ENCODE measurements around the gene ZNF169. TPM values are rescaled to one million over a fixed set of nuclear protein-coding genes. Genes with fewer than 3 reads are reported as not detected.
"Not testable (repeated sequence)": the region's sequence is repeated elsewhere in the genome, so short reads cannot be mapped to it uniquely, and the experiment has no call there.

ZNF169 gene
- total and polyA plus RNA-seq, 2 experiments from 2014 or later: 3.1 to 7.9 TPM

- TF ChIP-seq, protein P1, sequence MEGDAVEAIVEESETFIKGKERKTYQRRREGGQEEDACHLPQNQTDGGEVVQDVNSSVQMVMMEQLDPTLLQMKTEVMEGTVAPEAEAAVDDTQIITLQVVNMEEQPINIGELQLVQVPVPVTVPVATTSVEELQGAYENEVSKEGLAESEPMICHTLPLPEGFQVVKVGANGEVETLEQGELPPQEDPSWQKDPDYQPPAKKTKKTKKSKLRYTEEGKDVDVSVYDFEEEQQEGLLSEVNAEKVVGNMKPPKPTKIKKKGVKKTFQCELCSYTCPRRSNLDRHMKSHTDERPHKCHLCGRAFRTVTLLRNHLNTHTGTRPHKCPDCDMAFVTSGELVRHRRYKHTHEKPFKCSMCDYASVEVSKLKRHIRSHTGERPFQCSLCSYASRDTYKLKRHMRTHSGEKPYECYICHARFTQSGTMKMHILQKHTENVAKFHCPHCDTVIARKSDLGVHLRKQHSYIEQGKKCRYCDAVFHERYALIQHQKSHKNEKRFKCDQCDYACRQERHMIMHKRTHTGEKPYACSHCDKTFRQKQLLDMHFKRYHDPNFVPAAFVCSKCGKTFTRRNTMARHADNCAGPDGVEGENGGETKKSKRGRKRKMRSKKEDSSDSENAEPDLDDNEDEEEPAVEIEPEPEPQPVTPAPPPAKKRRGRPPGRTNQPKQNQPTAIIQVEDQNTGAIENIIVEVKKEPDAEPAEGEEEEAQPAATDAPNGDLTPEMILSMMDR (conservative IDR thresholded peaks at IDR 0.05; ENCODE audit: low read depth in 2 of 2): no peak
Observed at GRCh38 chr9:94303321-94303720, 44.2 kb downstream of the ZNF169 start (continued).

DNA sequence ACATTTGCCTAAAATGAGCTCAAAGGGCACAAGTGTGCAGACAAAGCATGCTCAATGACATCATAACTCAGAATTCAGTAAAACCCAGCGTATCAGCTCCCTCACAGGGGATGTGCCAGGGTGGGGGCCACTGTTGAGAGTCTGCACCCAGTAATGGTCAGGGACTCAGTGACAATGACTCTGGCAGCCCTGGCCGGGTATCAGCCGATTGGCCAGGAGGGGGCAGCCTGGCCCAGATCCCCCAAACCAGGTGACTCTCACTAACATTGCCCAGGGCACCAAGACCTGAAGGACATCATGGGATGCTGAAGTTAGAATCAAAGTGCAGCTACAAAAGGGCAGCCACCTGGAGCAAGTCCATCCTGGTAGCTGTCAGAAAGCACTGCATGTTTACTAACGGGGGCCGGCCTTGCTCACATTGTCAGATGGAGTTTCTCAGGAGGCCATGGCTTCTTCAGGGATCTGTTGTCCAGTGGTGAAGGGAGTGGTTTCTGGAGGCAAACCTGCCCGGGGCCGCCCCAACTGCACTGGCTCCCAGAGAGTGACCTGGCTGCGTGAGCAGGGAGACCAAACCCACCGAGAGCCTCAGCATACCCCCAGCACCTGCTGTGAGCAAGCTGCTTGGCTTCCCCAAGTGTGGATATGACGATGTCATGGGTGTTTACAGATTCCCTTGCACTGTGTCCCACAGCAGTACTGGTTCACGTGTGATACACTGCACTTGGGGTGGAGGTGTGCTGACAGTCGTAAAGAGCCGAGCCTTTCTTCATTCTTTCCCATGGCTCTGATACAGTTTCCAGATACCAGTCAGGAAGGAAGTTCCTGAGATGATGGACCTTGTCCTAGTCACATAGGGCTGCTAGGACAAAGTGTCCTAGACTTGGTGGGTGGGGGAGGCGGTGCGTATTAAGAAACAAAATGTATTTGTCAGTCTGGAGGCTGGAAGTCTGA, 56.2 kb downstream of the ZNF169 start:
- not testable (repeated sequence) for H3K4me1 ChIP-seq (ENCODE audit: insufficient read depth); H3K9me2 ChIP-seq (ENCODE audit: insufficient read depth); DNase-seq (ENCODE audit: low spot score); H3K4me3 Mint-ChIP-seq; H3K27me3 Mint-ChIP-seq (ENCODE audit: insufficient read depth, low read depth, poor library complexity); H3K27ac Mint-ChIP-seq; H3K36me3 Mint-ChIP-seq (ENCODE audit: low read depth); H4K20me1 ChIP-seq (replicated peaks; ENCODE audit: insufficient read depth); H3K79me2 ChIP-seq (replicated peaks; ENCODE audit: insufficient read depth); H3K27ac ChIP-seq (ENCODE audit: low read depth); H3K9me3 Mint-ChIP-seq; H3K4me2 ChIP-seq; H3F3A ChIP-seq (replicated peaks; ENCODE audit: low read depth); H2AFZ ChIP-seq; H3K27me3 ChIP-seq (ENCODE audit: insufficient read depth); H3K4me1 Mint-ChIP-seq; H3K36me3 ChIP-seq (ENCODE audit: insufficient read depth); H3K4me3 ChIP-seq
- ATAC-seq: peak; percentile 93

DNA sequence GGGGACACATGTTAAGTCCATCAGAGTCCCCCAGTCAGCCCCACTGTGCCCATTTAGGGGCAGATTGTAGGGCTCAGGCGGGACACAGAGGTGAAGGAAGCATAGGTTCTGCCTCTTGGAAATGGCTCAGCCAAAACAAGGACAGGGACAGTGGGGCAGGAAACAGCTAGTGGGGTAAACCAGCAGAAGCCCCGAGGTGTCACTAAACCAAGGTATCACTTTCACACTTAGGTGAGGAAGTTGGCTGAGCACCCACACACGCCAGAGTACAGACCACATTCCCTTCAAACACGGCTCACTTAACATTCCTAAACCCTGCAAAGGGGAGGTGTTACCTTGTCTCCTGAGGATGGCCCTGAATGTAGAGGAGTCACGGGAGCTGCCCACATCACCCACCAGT, 57.1 kb downstream of the ZNF169 start:
- not testable (repeated sequence) for H3K4me1 Mint-ChIP-seq; H4K20me1 ChIP-seq (replicated peaks; ENCODE audit: insufficient read depth); H3K27ac Mint-ChIP-seq; H3K4me3 ChIP-seq; H3K9me2 ChIP-seq (ENCODE audit: insufficient read depth); H3K27ac ChIP-seq (ENCODE audit: low read depth); H3K79me2 ChIP-seq (replicated peaks; ENCODE audit: insufficient read depth); ATAC-seq; H2AFZ ChIP-seq; H3K4me2 ChIP-seq; H3F3A ChIP-seq (replicated peaks; ENCODE audit: low read depth); H3K27me3 Mint-ChIP-seq (ENCODE audit: insufficient read depth, low read depth, poor library complexity); H3K4me3 Mint-ChIP-seq; H3K9me3 Mint-ChIP-seq; H3K36me3 ChIP-seq (ENCODE audit: insufficient read depth); H3K4me1 ChIP-seq (ENCODE audit: insufficient read depth); H3K27me3 ChIP-seq (ENCODE audit: insufficient read depth); H3K36me3 Mint-ChIP-seq (ENCODE audit: low read depth); DNase-seq (ENCODE audit: low spot score)

DNA sequence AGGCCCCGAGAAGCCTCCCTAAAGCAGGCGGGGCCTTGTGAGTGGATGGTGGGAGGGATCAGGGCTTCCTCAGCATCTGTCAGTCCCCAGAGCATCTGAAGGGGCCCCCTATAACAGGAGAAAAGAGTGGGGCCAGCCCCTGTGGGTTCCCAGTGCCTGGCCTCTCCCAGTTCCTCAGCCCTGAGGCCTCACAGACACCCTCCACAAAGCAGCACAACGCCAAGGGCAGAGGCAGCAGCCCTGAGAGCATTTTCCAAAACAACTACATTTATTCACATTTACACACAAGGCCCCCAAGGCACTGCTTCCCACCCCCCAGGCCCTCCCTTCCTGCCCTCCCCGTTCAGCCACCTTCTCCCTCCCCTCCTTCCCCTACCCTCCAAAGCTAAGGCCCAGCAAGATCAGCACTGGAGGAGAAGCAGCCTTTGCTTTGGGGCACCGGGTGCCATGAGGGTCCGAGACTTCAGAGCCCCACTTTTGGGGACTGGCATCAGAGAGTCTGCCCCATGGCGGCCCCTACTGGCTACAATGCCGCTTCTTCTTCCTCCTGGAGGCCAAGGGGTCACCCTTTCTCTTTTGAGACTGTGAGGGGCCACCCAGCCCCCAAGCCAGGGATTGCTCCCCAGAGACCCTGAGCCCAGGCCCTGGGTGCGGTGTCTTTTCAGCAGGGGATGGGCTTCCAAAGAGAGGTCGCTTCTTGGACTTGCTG, 59.0 kb downstream of the ZNF169 start:
- not testable (repeated sequence) for DNase-seq (ENCODE audit: low spot score); H3K27ac Mint-ChIP-seq; H3K79me2 ChIP-seq (replicated peaks; ENCODE audit: insufficient read depth); H3K27me3 ChIP-seq (ENCODE audit: insufficient read depth); H3K9me3 Mint-ChIP-seq; H3K36me3 ChIP-seq (ENCODE audit: insufficient read depth); H3K36me3 Mint-ChIP-seq (ENCODE audit: low read depth); H3K4me1 ChIP-seq (ENCODE audit: insufficient read depth); H3K9me2 ChIP-seq (ENCODE audit: insufficient read depth); H3K27me3 Mint-ChIP-seq (ENCODE audit: insufficient read depth, low read depth, poor library complexity); H3K4me3 ChIP-seq; H3K4me3 Mint-ChIP-seq; H3K27ac ChIP-seq (ENCODE audit: low read depth); H3K4me2 ChIP-seq; H4K20me1 ChIP-seq (replicated peaks; ENCODE audit: insufficient read depth); H2AFZ ChIP-seq; H3K4me1 Mint-ChIP-seq; H3F3A ChIP-seq (replicated peaks; ENCODE audit: low read depth)
- peak; percentile 70 for ATAC-seq

DNA sequence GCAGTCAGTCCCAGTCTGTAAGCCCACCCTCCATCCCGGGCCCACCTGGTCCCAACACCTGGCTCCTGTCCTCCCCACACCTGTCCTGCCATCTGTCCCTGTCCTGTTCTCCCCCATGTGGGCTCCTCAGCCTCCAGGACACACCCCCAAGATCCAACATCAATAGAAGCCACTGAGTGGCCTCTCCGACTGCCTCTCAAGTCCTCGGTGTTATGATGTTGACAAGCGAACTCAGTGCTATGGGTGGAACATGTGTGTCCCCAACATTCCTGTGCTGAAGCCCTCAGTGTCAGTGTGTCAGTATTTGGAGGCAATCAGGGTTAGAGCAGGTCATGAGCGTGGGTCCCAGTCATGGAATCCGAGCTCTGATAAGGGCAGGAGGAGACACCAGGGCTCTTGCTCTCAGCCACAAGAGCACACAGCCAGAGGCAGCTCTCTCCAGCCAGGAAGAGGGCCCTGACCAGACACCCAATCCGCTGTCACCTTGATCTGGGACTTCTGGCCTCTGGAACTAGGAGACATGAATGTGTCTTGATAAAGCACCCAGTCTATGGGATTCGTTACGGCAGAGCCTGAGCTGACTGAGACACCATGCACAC, 63.3 kb downstream of the ZNF169 start:
- not testable (repeated sequence) for H3K4me1 Mint-ChIP-seq; H3K4me2 ChIP-seq; H3K36me3 Mint-ChIP-seq (ENCODE audit: low read depth); H3F3A ChIP-seq (replicated peaks; ENCODE audit: low read depth); H3K27ac Mint-ChIP-seq; H3K27me3 Mint-ChIP-seq (ENCODE audit: insufficient read depth, low read depth, poor library complexity); H3K9me3 Mint-ChIP-seq; H3K27ac ChIP-seq (ENCODE audit: low read depth); DNase-seq (ENCODE audit: low spot score); H3K4me3 ChIP-seq; H3K4me3 Mint-ChIP-seq; H3K27me3 ChIP-seq (ENCODE audit: insufficient read depth); H3K9me2 ChIP-seq (ENCODE audit: insufficient read depth); H2AFZ ChIP-seq; ATAC-seq; H3K36me3 ChIP-seq (ENCODE audit: insufficient read depth); H3K4me1 ChIP-seq (ENCODE audit: insufficient read depth); H4K20me1 ChIP-seq (replicated peaks; ENCODE audit: insufficient read depth); H3K79me2 ChIP-seq (replicated peaks; ENCODE audit: insufficient read depth)

- H3K36me3 Mint-ChIP-seq (ENCODE audit: low read depth); H3K9me3 Mint-ChIP-seq; H2AFZ ChIP-seq; DNase-seq (ENCODE audit: low spot score); H3K4me3 Mint-ChIP-seq; H3K27me3 Mint-ChIP-seq (ENCODE audit: insufficient read depth, low read depth, poor library complexity); H4K20me1 ChIP-seq (replicated peaks; ENCODE audit: insufficient read depth); H3K4me1 ChIP-seq (ENCODE audit: insufficient read depth); H3K27ac ChIP-seq (ENCODE audit: low read depth); H3K36me3 ChIP-seq (ENCODE audit: insufficient read depth); H3K27me3 ChIP-seq (ENCODE audit: insufficient read depth); H3K4me2 ChIP-seq; H3K4me1 Mint-ChIP-seq; H3K27ac Mint-ChIP-seq; H3K79me2 ChIP-seq (replicated peaks; ENCODE audit: insufficient read depth); H3K9me2 ChIP-seq (ENCODE audit: insufficient read depth); H3K4me3 ChIP-seq; H3F3A ChIP-seq (replicated peaks; ENCODE audit: low read depth); ATAC-seq: not testable (repeated sequence)
Observed at GRCh38 chr9:94323153-94323798, 64.2 kb downstream of the ZNF169 start.
